KBM-7 (cell line): ENCODE measurements around the gene AQP3.
"Not testable (repeated sequence)": the region's sequence is repeated elsewhere in the genome, so short reads cannot be mapped to it uniquely, and the experiment has no call there.

Experiments used
- DNase-seq: peaks from one replicate; pipeline ENCODE4 v3.0.0-alpha.2; 2015
- in situ Hi-C: fragments of 300-500 bp; cut with MboI; formaldehyde crosslinking; loops from 2 replicates; pipeline ENCODE4 v1.14.3; 2020; ENCODE audit warnings: low sequenced_read_pairs, low pct_unique_long_range_greater_than_20kb, mixed read lengths

Gene AQP3

DNA sequence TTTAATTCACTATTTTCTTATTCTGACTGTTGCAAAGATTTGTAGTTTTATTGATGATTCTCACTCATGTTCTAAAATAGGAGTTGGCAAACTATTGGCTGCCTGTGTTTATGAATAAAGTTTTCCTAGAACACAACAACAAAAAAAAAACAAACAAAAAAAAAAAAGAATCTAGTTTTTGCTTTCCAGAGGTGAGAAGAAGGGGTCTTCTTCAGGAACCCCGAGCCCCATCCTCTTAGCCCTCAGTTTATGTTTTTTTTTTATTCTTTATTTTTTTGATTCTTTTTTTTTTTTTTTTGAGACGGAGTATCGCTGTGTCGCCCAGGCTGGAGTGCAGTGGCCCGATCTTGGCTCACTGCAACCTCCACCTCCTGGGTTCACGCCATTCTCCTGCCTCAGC, 22.9 kb downstream of the AQP3 start:
- DNase-seq, in situ Hi-C loops: not testable (repeated sequence)

GRCh38 chr9:33424043-33424442, 23.4 kb downstream of the AQP3 start:
- in situ Hi-C loops, DNase-seq: not testable (repeated sequence)

DNA sequence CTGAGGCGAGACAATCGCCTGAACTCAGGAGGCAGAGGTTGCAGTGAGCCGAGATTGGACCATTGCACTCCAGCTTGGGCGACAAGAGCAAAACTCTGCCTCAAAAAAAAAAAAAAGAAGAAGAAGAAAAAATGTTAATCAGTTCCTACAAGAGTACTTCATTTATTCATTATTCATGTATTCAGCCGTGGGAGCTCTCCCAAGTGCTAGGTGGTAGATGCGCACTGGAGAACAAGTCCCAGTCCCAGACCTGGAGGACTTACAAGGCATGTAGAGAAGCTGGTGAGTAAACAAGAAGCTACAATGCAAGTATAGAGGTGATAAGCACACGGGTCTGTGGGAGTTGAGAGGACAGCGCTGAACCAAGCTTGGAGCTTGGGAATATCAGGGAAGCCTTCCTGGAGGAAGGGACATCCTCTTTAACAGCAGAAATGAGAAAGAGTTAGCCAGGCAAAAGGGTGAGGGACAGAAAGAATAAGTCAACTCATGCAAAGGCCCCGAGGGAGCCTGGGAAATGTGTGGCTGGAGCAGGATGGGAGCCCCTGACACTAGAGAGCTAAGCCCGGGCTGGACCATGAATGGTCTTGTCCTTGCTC, 27.6 kb downstream of the AQP3 start:
- no peak for DNase-seq
- in situ Hi-C loops: no loop called here

GRCh38 chr9:33418090-33418489, 29.3 kb downstream of the AQP3 start:
- DNase-seq: no peak
- in situ Hi-C loops: no loop called here

DNA sequence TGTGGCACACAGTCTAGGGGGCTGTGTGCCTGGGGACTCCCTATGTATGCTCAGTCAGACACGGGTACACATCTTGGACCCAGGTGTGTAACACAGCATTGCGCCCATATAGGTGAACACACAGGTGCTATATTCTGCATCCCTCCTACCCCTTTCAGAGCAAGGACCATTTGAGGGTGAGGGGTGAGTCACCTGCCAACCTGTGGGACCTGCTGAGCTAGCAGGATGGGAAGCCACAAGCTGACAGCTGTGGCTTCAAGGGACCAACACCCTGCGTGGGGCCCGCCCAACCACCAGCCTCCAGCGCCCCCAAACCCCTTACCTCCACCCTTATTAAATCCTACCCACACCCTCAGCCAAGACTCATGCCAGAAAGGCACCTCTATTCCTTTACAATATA, 30.4 kb downstream of the AQP3 start:
- in situ Hi-C loops: no loop called here
- DNase-seq: no peak

DNA sequence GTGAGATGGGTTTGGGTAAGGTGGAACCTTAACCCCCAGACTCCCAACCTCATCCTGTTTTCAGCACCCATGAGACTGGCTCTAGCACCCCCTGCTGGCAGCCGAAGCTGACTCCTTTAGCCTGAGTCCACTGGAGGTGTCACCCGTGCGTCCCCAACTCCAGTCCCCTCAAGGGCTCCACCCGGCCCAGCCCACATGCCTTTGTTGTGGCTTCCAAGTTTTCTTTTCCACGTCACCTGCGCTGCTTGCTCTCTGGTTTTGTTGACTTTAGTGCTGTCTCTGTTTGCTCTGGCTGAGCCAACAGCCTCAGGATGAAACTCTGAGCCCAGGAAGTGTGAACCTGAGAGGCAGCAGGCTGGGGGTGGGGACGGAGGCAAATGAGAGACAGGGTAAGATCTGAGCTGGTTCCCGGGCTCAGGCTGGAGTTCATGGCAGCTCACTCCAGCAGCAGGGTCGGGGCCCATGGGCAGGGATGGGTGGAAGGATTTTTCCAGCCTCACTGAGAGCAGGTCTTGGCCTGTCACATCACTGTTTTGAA, 31.8 kb downstream of the AQP3 start:
- peak; percentile 65 for DNase-seq
- in situ Hi-C loops: no loop called here

DNA sequence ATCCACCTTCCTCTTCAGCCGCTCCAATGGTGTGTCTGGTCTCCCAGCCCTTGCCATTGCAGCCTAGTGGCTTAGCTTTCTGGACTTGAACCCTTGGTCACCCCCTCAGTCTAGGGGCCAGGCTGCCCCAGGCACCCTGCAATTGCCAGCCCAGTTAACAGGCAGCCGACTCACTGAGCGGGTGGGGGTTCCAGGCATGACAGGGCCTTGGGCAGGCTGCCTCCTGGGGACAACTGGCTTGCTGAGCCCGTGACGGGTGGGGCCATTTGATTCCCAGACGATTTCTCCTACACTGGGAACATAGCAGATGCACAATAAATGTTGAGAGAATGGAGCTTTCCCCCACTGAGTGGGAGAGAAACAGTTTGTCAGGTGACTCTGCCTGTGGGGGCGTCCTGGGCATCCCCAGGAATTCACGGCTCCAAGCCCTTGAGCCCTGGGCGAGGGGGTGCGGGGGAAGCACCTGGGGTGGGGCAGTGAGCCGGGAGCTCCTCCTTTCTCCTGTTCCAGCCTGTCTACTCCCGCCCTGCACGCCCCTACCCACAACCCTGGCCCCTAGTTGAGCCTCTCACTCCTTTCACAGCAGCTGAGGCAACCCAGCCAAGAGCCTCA, 32.4 kb downstream of the AQP3 start:
- DNase-seq: no peak
- in situ Hi-C loops: no loop called here

GRCh38 chr9:33414268-33414667, 33.1 kb downstream of the AQP3 start:
- DNase-seq: no peak
- in situ Hi-C loops: no loop called here

GRCh38 chr9:33408087-33408486, 39.3 kb downstream of the AQP3 start:
- no peak for DNase-seq
- in situ Hi-C loops: no loop called here

GRCh38 chr9:33407061-33407460, 40.3 kb downstream of the AQP3 start:
- in situ Hi-C loops: no loop called here
- DNase-seq: no peak

- in situ Hi-C loops: no loop called here
- DNase-seq: no peak
Observed at GRCh38 chr9:33404788-33405362, 42.5 kb downstream of the AQP3 start.

DNA sequence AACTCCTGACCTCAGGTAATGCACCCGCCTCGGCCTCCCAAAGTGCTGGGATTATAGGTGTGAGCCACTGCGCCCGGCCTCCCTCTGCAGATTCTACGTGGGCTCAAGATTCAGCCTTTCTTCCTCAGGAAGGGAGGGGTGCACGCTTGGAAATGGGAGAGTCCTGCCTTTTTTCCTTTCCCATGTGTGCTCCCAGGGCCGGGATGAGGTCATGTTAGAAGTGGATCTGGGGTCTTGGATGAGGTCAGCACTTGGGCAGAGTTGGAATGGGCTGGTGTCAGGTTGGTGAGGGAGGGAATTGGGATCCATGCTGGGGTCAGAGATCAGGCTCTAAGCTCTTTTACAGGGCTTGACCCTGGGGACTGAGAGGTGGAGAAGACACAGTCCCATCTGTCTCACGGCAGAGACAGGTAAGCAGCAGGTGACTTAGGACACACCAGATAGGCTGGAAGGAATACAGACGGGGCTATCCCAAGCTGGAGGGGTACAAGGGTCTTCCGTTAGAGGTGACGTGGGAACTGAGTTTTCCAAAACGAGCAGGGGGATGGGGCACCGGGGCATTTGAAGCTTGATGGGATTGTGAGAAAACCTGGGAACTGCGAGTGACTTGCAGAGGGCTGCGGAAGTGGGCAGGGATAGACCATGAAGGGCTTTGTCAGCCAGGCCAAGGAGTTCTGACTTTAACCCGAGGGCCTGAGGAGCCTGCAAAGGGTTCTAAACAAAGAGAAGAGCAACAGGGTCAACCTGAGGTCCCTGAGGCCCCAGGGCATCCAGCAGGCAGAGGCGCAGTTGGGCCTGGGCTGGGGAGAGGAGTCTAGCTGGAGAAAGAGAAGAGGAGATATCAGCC, 43.2 kb downstream of the AQP3 start:
- in situ Hi-C loops: no loop called here
- no peak for DNase-seq

DNA sequence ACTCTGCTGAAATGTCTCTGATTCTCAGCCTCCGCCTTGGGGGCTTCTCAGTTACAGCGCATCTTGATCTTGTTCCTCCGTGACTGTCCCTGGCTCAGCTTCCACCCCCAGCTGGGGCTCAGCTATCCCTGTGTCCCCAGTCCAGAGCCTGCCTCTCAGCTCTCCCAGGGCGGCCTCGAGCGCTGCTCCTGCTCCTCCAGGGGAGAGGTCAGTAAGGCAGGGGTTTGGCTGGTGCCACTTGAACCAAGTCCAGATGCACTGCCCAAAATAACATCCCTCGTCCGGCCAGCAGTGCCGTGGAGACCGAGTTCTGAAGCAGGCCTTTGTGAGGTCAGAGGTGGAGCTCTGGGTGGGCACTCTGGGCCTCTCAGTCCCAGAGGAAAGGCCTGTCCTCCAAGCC, 45.0 kb downstream of the AQP3 start, which contains the start of gene AQP7:
AQP7 (minus strand) TSS at position 198 of the 400 bp plus-strand sequence. CDS start 1,306 bp downstream, outside the sequence.
- DNase-seq, in situ Hi-C loops: not testable (repeated sequence)

DNA sequence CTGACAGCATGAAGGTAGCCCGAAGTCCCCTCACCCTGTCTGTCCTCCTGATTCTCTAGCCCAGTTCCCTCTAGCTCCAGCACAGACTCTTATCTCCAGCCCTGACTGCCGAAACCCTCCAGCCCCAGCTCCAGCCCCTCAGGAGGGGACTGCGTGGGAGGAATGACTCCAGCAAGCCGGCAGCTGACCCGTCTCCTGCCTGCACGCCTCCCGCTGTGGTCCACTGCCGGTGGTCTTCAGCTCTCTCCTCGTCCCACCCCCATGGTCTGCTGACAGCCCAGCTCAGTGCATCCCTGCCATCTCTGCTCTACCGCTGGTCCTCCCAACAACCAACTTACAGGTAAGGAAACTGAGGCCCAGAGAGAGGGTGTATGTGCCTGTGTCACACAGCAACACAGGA, 45.6 kb downstream of the AQP3 start:
- DNase-seq, in situ Hi-C loops: not testable (repeated sequence)

DNA sequence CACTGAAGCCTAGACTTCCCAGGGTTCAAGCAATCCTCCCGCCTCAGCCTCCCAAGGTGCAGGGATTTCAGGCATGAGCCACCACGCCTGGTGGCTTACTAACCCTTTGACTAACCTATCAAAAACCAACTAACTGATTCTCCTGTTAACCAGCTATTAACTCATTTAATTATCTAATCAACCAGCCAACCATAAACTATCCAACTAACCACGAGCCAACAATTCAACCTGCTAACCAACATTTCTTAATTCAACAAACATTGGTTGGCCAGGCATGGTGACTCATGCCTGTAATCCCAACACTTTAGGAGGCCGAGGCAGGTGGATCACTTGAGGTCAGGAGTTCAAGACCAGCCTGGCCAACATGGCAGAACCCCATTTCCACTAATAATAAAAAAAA, 48.3 kb downstream of the AQP3 start:
- DNase-seq, in situ Hi-C loops: not testable (repeated sequence)

DNA sequence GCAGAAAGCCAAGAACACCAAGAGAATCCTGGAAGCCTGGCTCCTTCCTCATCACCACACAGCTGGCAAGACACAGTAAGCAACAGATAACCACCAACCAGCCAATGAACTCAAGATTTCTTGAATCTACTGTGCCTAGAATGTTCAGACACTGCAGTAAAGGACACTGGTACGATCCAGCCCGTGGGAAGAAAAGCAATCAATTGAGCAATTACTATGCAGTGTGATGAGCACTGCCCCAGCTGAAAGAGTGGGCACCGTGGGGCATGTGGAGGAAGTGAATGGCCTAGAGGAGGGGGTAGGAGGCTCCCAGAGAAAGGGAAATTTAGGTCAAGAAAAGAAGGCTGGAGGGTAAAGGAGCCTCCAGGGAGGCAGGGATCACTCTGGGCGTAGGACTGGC, 49.6 kb downstream of the AQP3 start:
- in situ Hi-C loops, DNase-seq: not testable (repeated sequence)

- in situ Hi-C loops, DNase-seq: not testable (repeated sequence)
Observed at GRCh38 chr9:33395159-33395879, 52.1 kb downstream of the AQP3 start.

GRCh38 chr9:33393986-33394385, 53.4 kb downstream of the AQP3 start:
- in situ Hi-C loops, DNase-seq: not testable (repeated sequence)

- in situ Hi-C loops: no loop called here
- no peak for DNase-seq
Observed at GRCh38 chr9:33393581-33393980, 53.8 kb downstream of the AQP3 start.
